ENCODE measurements around the gene SMCR8. TPM values are rescaled to one million over a fixed set of nuclear protein-coding genes. Genes with fewer than 3 reads are reported as not detected.

Gene SMCR8
- total and polyA plus RNA-seq, 9 of the 15 experiments (the other 6 are each of a cell fraction or from before 2014, with no cell fraction given): 0.25 to 8.8 (median 4.9) TPM

DNA sequence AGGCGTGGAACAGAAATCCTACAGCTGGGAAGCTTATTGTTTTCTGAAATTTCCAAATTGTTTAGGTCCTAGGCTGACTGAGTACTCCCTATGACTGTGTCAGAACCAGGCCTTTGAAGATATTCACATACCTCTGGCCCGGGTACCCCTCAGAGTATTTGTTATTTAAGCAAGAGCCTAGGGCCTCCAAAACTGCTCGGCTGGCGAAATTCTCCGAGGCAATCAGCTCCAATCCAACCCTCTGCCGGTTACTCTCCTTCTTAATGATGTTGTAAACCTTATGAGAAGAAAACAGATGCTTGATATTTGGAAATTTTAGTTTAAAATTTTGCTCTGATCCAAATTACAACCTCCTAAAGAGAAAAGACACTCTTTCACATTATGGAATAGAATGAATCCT lies 38.4 kb downstream of the SMCR8 start:
- TSS peak; percentile 32 for BruUV-seq (replicated peaks)
- Histone ChIP-seq H3K4me1 (replicated peaks in 1 of 2; ENCODE audit: control insufficient read depth in 2 of 2, insufficient read depth in 2 of 2, low read length in 2 of 2) (no peaks in the 10 kb centered on the region), H3K36me3 (ENCODE audit: control insufficient read depth, insufficient read depth, low read length) (peaks cover 30% of the 10 kb centered on the region; the same call in 2 of the 3 replicates), H3K4me2 (ENCODE audit: insufficient read depth, low read length) (no peak overlapping the region), H2AFZ (ENCODE audit: low read depth, low read length) (no peak overlapping the region), H3K9ac (ENCODE audit: insufficient read depth in 1 of 2, low read depth in 2 of 2, low read length in 2 of 2) (no peak overlapping the region), H3K27ac (ENCODE audit: extremely low read depth, low read depth, low read length) (no peak overlapping the region), H3K27me3 (ENCODE audit: control insufficient read depth in 2 of 2, insufficient read depth in 2 of 2, low read length in 2 of 2) (no peaks in the 10 kb centered on the region), H3K4me3 (no peak overlapping the region), H3K9me1 (ENCODE audit: control insufficient read depth, insufficient read depth, low read length) (no peaks in the 10 kb centered on the region), H3K79me2 (ENCODE audit: control insufficient read depth, insufficient read depth, low read length) (no peaks in the 10 kb centered on the region), H3K9me3 (replicated peaks; ENCODE audit: control insufficient read depth, insufficient read depth, low read depth, low read length) (no peaks in the 10 kb centered on the region), H4K20me1 (replicated peaks; ENCODE audit: control insufficient read depth, insufficient read depth, low read length) (no peaks in the 10 kb centered on the region)
- ChIA-PET CTCF (ENCODE audit: low intra/inter-chr PET ratio) (no interaction called here), POLR2A (interaction anchor here (1.6 kb wide), 1 partner anchor 9 kb away, joined by 6 read pairs; the partner anchor contains the start of gene SHMT1)
- WGBS (ENCODE audit: insufficient coverage, low coverage, missing lambda C conversion rate): 97% methylated on average over 6 of the region's 6 CpGs
- ATAC-seq (no peak), FAIRE-seq (no peak), DNase-seq (ENCODE audit: extremely low read depth in 1 of 4, low spot score in 3 of 4) (no peak)
- intact Hi-C loops (cut with micrococcal nuclease): no loop called here
- TF ChIP-seq ZNF583 (CRISPR knock-in tag; IDR thresholded peaks at IDR 0.05) (no peak), ZC3H11A (IDR thresholded peaks at IDR 0.05; ENCODE audit: low read depth, low read length) (no peak), ZNF12 (CRISPR knock-in tag; IDR thresholded peaks at IDR 0.05) (no peak), JUND (IDR thresholded peaks at IDR 0.05; ENCODE audit: borderline replicate concordance, low read depth, low read length) (no peak), JUND (tag; IDR thresholded peaks at IDR 0.05; ENCODE audit: borderline replicate concordance, low read depth, low read length) (no peak)
- TF ChIP-seq, protein P1, sequence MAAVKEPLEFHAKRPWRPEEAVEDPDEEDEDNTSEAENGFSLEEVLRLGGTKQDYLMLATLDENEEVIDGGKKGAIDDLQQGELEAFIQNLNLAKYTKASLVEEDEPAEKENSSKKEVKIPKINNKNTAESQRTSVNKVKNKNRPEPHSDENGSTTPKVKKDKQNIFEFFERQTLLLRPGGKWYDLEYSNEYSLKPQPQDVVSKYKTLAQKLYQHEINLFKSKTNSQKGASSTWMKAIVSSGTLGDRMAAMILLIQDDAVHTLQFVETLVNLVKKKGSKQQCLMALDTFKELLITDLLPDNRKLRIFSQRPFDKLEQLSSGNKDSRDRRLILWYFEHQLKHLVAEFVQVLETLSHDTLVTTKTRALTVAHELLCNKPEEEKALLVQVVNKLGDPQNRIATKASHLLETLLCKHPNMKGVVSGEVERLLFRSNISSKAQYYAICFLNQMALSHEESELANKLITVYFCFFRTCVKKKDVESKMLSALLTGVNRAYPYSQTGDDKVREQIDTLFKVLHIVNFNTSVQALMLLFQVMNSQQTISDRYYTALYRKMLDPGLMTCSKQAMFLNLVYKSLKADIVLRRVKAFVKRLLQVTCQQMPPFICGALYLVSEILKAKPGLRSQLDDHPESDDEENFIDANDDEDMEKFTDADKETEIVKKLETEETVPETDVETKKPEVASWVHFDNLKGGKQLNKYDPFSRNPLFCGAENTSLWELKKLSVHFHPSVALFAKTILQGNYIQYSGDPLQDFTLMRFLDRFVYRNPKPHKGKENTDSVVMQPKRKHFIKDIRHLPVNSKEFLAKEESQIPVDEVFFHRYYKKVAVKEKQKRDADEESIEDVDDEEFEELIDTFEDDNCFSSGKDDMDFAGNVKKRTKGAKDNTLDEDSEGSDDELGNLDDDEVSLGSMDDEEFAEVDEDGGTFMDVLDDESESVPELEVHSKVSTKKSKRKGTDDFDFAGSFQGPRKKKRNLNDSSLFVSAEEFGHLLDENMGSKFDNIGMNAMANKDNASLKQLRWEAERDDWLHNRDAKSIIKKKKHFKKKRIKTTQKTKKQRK (IDR thresholded peaks at IDR 0.05; ENCODE audit: borderline replicate concordance, low read depth, low read length): no peak
- TF ChIP-seq, protein P2, sequence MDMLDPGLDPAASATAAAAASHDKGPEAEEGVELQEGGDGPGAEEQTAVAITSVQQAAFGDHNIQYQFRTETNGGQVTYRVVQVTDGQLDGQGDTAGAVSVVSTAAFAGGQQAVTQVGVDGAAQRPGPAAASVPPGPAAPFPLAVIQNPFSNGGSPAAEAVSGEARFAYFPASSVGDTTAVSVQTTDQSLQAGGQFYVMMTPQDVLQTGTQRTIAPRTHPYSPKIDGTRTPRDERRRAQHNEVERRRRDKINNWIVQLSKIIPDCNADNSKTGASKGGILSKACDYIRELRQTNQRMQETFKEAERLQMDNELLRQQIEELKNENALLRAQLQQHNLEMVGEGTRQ (CRISPR knock-in tag; IDR thresholded peaks at IDR 0.05): no peak
- TF ChIP-seq, protein P3, sequence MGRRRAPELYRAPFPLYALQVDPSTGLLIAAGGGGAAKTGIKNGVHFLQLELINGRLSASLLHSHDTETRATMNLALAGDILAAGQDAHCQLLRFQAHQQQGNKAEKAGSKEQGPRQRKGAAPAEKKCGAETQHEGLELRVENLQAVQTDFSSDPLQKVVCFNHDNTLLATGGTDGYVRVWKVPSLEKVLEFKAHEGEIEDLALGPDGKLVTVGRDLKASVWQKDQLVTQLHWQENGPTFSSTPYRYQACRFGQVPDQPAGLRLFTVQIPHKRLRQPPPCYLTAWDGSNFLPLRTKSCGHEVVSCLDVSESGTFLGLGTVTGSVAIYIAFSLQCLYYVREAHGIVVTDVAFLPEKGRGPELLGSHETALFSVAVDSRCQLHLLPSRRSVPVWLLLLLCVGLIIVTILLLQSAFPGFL (CRISPR knock-in tag; IDR thresholded peaks at IDR 0.05): no peak
- in situ Hi-C loops (cut with MboI): no loop called here

Measured in K562 (cell line).